ENCODE data around the gene SLC7A4. TPM values are rescaled to one million over a fixed set of nuclear protein-coding genes. Genes with fewer than 3 reads are reported as not detected.

The SLC7A4 gene
- total RNA-seq, 1 donor: 0.36 TPM

DNA sequence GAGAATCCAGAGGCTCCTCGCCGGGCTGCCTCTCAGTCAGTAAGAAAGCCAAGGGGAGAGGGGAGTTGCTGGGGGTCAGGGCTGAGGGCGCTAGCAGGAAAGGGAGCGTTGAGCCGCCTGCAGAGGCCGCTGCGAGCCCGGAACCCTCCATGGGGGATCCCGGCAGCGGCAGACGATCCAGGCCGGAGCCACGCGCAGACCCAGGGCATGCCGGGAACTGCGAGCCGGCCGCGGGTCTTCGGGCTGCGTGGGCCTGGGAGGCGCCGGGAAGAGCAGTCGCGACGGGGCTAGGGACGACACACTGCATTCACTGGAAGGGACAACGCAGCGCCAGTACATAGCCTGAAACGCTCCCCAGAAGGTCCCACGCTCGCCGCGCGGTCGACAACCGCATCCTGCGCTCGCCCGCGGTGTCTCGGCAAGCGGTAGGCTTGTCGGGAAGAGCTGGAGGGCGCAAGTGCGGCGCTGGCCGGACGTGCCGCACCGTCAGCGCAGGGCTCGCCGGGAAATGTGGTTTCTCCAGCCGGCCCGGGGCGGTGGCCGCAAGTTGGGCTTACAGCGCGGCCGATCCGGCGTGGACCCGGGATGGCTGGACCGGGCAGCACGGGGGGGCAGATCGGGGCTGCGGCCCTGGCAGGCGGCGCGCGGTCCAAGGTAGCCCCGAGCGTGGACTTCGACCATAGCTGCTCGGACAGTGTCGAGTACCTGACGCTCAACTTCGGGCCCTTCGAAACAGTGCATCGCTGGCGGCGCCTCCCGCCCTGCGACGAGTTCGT, 50.4 kb downstream of the SLC7A4 start, which contains the start of gene LZTR1:
LZTR1 (plus strand) TSS at position 511 of the 776 bp plus-strand sequence; CDS start at position 586, 75 bp downstream.
- peak within 1 kb of the TSS; percentile 85 for H3K27ac ChIP-seq (ENCODE audit: low read depth, low read length)
- peak within 1 kb of the TSS; percentile 97 for H3K4me2 ChIP-seq (ENCODE audit: insufficient read depth, low read length)
- peaks cover 18% of the 10 kb centered on the region for H3K36me3 ChIP-seq (ENCODE audit: insufficient read depth, low read length)
- peaks cover 30% of the 10 kb centered on the region for H3K4me1 ChIP-seq (ENCODE audit: insufficient read depth, low read length)
- H3K9me3 ChIP-seq (ENCODE audit: low read depth, low read length): peaks cover 7% of the 10 kb centered on the region
- peaks cover 34% of the 10 kb centered on the region for H3K79me2 ChIP-seq (ENCODE audit: insufficient read depth, low read length)
- no peaks in the 10 kb centered on the region for H3K27me3 ChIP-seq (ENCODE audit: insufficient read depth, low read length)
- peak within 1 kb of the TSS; percentile 99 for H3K4me3 ChIP-seq (ENCODE audit: insufficient read depth, low read length)
- peak; percentile 99 for DNase-seq (ENCODE audit: insufficient read length, low spot score, missing footprints)
- peak within 1 kb of the TSS; percentile 91 for H2AFZ ChIP-seq (ENCODE audit: low read length)
- peaks cover 6% of the 10 kb centered on the region for H4K20me1 ChIP-seq (ENCODE audit: insufficient read depth, low read length)
- TF ChIP-seq, protein P1, sequence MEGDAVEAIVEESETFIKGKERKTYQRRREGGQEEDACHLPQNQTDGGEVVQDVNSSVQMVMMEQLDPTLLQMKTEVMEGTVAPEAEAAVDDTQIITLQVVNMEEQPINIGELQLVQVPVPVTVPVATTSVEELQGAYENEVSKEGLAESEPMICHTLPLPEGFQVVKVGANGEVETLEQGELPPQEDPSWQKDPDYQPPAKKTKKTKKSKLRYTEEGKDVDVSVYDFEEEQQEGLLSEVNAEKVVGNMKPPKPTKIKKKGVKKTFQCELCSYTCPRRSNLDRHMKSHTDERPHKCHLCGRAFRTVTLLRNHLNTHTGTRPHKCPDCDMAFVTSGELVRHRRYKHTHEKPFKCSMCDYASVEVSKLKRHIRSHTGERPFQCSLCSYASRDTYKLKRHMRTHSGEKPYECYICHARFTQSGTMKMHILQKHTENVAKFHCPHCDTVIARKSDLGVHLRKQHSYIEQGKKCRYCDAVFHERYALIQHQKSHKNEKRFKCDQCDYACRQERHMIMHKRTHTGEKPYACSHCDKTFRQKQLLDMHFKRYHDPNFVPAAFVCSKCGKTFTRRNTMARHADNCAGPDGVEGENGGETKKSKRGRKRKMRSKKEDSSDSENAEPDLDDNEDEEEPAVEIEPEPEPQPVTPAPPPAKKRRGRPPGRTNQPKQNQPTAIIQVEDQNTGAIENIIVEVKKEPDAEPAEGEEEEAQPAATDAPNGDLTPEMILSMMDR (IDR thresholded peaks at IDR 0.05; ENCODE audit: extremely low read depth, low read depth, low read length): peak; percentile 60

DNA sequence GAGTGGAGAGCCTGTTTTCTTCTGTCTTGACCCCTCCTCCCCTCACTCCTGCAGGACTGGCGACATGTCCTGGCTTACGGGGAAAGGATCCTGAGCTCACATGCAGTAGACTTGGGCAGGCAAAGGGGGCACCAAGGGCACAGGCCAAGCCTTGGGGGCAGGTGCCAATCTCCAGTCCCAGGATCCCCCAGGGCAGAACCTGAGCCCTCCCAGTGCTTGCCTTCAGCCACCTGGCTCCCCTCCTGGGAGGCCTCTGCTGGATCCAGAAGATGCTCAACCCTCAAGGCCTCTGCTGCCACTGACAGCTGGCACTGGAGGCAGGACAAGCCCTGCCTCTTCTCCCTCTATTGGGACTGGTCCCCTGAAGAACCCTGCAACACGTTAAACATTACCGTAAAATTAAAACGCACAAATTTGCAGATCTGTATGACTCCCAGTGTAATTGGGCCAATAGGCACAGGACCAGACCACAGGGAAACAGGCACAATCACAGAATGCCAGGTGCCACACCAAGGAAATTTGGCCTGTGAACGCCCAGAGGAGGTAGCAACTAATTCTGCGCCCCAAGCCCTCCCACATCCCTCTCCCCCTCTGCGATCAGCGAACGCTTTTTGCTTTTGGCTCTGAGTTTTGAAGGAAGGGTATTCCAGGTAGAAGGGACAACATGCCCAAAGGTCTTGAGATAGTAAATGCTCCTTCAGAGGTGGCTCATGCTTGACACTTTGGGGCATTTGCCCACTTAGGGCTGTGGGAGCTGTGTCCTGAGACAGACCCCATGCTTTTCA, 51.2 kb downstream of the SLC7A4 start:
- Histone ChIP-seq H3K36me3 (ENCODE audit: insufficient read depth, low read length) (peaks cover 12% of the 10 kb centered on the region), H3K4me2 (ENCODE audit: insufficient read depth, low read length) (peak overlapping the region; percentile 97), H3K4me3 (ENCODE audit: insufficient read depth, low read length) (peak overlapping the region; percentile 99), H2AFZ (ENCODE audit: low read length) (peak overlapping the region; percentile 91), H3K9me3 (ENCODE audit: low read depth, low read length) (peaks cover 7% of the 10 kb centered on the region), H3K27me3 (ENCODE audit: insufficient read depth, low read length) (no peaks in the 10 kb centered on the region), H3K79me2 (ENCODE audit: insufficient read depth, low read length) (peaks cover 34% of the 10 kb centered on the region), H4K20me1 (ENCODE audit: insufficient read depth, low read length) (peaks cover 6% of the 10 kb centered on the region), H3K4me1 (ENCODE audit: insufficient read depth, low read length) (peaks cover 30% of the 10 kb centered on the region), H3K27ac (ENCODE audit: low read depth, low read length) (peak overlapping the region; percentile 85)
- TF ChIP-seq, protein P1 (IDR thresholded peaks at IDR 0.05; ENCODE audit: extremely low read depth, low read depth, low read length): no peak
- no peak for DNase-seq (ENCODE audit: insufficient read length, low spot score, missing footprints)

DNA sequence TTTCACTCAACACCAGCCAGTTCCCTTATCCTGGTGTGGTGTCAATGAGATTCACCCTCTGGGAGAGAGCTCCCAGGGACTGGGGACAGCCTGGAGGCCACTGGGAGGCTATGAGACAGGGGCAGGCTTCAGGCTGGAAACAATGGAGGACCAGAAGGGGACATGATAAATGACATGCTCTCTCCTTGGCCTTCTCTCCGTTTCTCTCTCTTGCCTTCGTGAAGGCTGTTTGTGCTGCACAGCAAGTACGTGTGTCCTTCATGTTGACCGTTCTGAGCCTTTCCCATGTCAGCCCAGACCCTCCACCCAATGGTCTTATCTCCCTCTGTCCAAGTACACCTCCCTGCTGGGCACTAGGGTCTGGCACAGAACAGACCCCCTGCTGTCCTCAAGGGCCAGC, 51.8 kb downstream of the SLC7A4 start:
- no peaks in the 10 kb centered on the region for H3K27me3 ChIP-seq (ENCODE audit: insufficient read depth, low read length)
- H3K4me1 ChIP-seq (ENCODE audit: insufficient read depth, low read length): peaks cover 30% of the 10 kb centered on the region
- H4K20me1 ChIP-seq (ENCODE audit: insufficient read depth, low read length): peaks cover 2% of the 10 kb centered on the region
- peaks cover 32% of the 10 kb centered on the region for H3K79me2 ChIP-seq (ENCODE audit: insufficient read depth, low read length)
- H3K9me3 ChIP-seq (ENCODE audit: low read depth, low read length): peaks cover 7% of the 10 kb centered on the region
- DNase-seq (ENCODE audit: insufficient read length, low spot score, missing footprints): no peak
- peaks cover 8% of the 10 kb centered on the region for H3K36me3 ChIP-seq (ENCODE audit: insufficient read depth, low read length)
- H3K27ac ChIP-seq (ENCODE audit: low read depth, low read length): no peak overlapping the region
- H2AFZ ChIP-seq (ENCODE audit: low read length): no peak overlapping the region
- TF ChIP-seq, protein P1 (IDR thresholded peaks at IDR 0.05; ENCODE audit: extremely low read depth, low read depth, low read length): no peak
- no peak overlapping the region for H3K4me2 ChIP-seq (ENCODE audit: insufficient read depth, low read length)
- no peak overlapping the region for H3K4me3 ChIP-seq (ENCODE audit: insufficient read depth, low read length)
